Measurements from ENCODE around the gene PRX. TPM values are rescaled to one million over a fixed set of nuclear protein-coding genes. Genes with fewer than 3 reads are reported as not detected.

Gene PRX
- total RNA-seq, 1 donor from 2014 or later, result 1.8 TPM

GRCh38 chr19:40446263-40446784 lies 33.1 kb upstream of the PRX start:
- no peak for DNase-seq (ENCODE audit: low read depth)
- no peak for FAIRE-seq
- H3K36me3 ChIP-seq (ENCODE audit: control insufficient read depth, insufficient read depth, low read length), result peaks cover 19% of the 10 kb centered on the region

GRCh38 chr19:40445780-40446262 lies 32.6 kb upstream of the PRX start:
- peak; percentile 77 for DNase-seq (ENCODE audit: low read depth)
- no peak for TF ChIP-seq CTCF (IDR thresholded peaks at IDR 0.05; ENCODE audit: insufficient read depth, low read length, severe bottlenecking)
- Histone ChIP-seq H3K4me3 (ENCODE audit: low read depth, low read length) (no peak overlapping the region), H3K36me3 (ENCODE audit: control insufficient read depth, insufficient read depth, low read length) (peaks cover 20% of the 10 kb centered on the region), H3K27me3 (ENCODE audit: control insufficient read depth, insufficient read depth, low read length) (no peaks in the 10 kb centered on the region)
- peak; percentile 62 for FAIRE-seq

More at GRCh38 chr19:40446263-40446784, 33.1 kb upstream of the PRX start:
- no peak for TF ChIP-seq CTCF (IDR thresholded peaks at IDR 0.05; ENCODE audit: insufficient read depth, low read length, severe bottlenecking)
- Histone ChIP-seq H3K4me3 (ENCODE audit: low read depth, low read length) (no peak overlapping the region), H3K27me3 (ENCODE audit: control insufficient read depth, insufficient read depth, low read length) (no peaks in the 10 kb centered on the region)

- peaks cover 20% of the 10 kb centered on the region for H3K36me3 ChIP-seq (ENCODE audit: control insufficient read depth, insufficient read depth, low read length)
- no peak for FAIRE-seq
- no peak for TF ChIP-seq CTCF (IDR thresholded peaks at IDR 0.05; ENCODE audit: insufficient read depth, low read length, severe bottlenecking)
- DNase-seq (ENCODE audit: low read depth), result no peak
- peak overlapping the region; percentile 78 for H3K4me3 ChIP-seq (ENCODE audit: low read depth, low read length)
- no peaks in the 10 kb centered on the region for H3K27me3 ChIP-seq (ENCODE audit: control insufficient read depth, insufficient read depth, low read length)
These were observed 31.7 kb upstream of the PRX start for GRCh38 chr19:40444825-40445312.

- TF ChIP-seq CTCF (IDR thresholded peaks at IDR 0.05; ENCODE audit: insufficient read depth, low read length, severe bottlenecking), result no peak
- no peak for FAIRE-seq
- H3K4me3 ChIP-seq (ENCODE audit: low read depth, low read length), result peak within 1 kb of the TSS; percentile 78
- peak; percentile 78 for DNase-seq (ENCODE audit: low read depth)
- H3K36me3 ChIP-seq (ENCODE audit: control insufficient read depth, insufficient read depth, low read length), result peaks cover 19% of the 10 kb centered on the region
- no peaks in the 10 kb centered on the region for H3K27me3 ChIP-seq (ENCODE audit: control insufficient read depth, insufficient read depth, low read length)
These were observed 31.0 kb upstream of the PRX start, which contains the start of gene SERTAD3 for GRCh38 chr19:40444000-40444824. TSS of gene SERTAD3 (minus strand) at chr19:40444335. CDS start at chr19:40442080, 2,255 bp downstream.

GRCh38 chr19:40443131-40443999 lies 30.2 kb upstream of the PRX start:
- no peak for FAIRE-seq
- TF ChIP-seq CTCF (IDR thresholded peaks at IDR 0.05; ENCODE audit: insufficient read depth, low read length, severe bottlenecking), result no peak

More at GRCh38 chr19:40443131-40443999, 30.2 kb upstream of the PRX start:
- Histone ChIP-seq H3K27me3 (ENCODE audit: control insufficient read depth, insufficient read depth, low read length) (no peaks in the 10 kb centered on the region), H3K4me3 (ENCODE audit: low read depth, low read length) (peak overlapping the region; percentile 78), H3K36me3 (ENCODE audit: control insufficient read depth, insufficient read depth, low read length) (peaks cover 19% of the 10 kb centered on the region)
- DNase-seq (ENCODE audit: low read depth), result peak; percentile 96
